HCT116 (cell line): ENCODE results near the gene LRRC66.

ENCODE experiments used
- CBX3 ChIP-seq: IDR thresholded peaks from 2 replicates; pipeline ENCODE4 v1.6.1; 2012; ENCODE audit warnings: low read depth
- CEBPB ChIP-seq: IDR thresholded peaks from 2 replicates; pipeline ENCODE4 v1.6.1; 2012; ENCODE audit warnings: low read depth
- TF ChIP-seq, protein P1 (sequence below), 3 experiments: fragments of 200-600 bp in 1 of 3; sonication (generic) in 1 of 3; IDR thresholded peaks in 2 of 3; conservative IDR thresholded peaks in 1 of 3; 2 replicates each; pipeline ENCODE4 v1.5.1; 2012 to 2017; ENCODE audit warnings: low read depth in 2 of 3, low read length in 2 of 3, antibody characterized with exemption in 1 of 3, borderline replicate concordance in 1 of 3, control low read depth in 1 of 3, mild to moderate bottlenecking in 1 of 3, mixed read lengths in 1 of 3, mixed run types in 1 of 3, moderate library complexity in 1 of 3; ENCODE audit not compliant: insufficient read depth in 1 of 3

DNA sequence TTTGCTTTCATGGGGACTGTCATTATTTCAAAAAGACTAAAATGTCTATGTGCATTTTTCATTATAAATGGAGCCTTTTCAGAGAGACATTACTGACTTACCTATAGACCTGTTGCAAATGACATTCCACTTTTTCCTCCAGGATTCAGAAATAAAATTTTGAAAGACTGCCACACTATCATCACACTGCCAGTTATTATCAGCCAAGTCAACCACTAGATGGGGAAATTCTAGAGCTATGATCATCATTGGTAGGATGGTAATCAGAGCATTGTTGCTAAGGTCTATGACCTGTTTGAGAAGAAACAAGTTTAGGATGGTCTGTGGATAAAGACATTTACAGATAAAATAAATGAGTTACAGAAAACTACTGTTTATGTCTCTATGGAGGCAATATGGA is 22.5 kb downstream of the LRRC66 start:
- TF ChIP-seq, protein P1, sequence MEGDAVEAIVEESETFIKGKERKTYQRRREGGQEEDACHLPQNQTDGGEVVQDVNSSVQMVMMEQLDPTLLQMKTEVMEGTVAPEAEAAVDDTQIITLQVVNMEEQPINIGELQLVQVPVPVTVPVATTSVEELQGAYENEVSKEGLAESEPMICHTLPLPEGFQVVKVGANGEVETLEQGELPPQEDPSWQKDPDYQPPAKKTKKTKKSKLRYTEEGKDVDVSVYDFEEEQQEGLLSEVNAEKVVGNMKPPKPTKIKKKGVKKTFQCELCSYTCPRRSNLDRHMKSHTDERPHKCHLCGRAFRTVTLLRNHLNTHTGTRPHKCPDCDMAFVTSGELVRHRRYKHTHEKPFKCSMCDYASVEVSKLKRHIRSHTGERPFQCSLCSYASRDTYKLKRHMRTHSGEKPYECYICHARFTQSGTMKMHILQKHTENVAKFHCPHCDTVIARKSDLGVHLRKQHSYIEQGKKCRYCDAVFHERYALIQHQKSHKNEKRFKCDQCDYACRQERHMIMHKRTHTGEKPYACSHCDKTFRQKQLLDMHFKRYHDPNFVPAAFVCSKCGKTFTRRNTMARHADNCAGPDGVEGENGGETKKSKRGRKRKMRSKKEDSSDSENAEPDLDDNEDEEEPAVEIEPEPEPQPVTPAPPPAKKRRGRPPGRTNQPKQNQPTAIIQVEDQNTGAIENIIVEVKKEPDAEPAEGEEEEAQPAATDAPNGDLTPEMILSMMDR (IDR thresholded peaks at IDR 0.05 in 2 of 3, conservative IDR thresholded peaks at IDR 0.05 in 1 of 3; ENCODE audit: borderline replicate concordance in 1 of 3, insufficient read depth in 1 of 3, low read depth in 2 of 3, low read length in 2 of 3) = peak in 1 of 3 experiments; percentile 23; a peak in 3 of 6 replicates
- TF ChIP-seq CEBPB (no peak), CBX3 (no peak)
